ENCODE results near the gene NLRP12.
"Not testable (repeated sequence)": the region's sequence is repeated elsewhere in the genome, so short reads cannot be mapped to it uniquely, and the experiment has no call there.

NLRP12 gene

DNA sequence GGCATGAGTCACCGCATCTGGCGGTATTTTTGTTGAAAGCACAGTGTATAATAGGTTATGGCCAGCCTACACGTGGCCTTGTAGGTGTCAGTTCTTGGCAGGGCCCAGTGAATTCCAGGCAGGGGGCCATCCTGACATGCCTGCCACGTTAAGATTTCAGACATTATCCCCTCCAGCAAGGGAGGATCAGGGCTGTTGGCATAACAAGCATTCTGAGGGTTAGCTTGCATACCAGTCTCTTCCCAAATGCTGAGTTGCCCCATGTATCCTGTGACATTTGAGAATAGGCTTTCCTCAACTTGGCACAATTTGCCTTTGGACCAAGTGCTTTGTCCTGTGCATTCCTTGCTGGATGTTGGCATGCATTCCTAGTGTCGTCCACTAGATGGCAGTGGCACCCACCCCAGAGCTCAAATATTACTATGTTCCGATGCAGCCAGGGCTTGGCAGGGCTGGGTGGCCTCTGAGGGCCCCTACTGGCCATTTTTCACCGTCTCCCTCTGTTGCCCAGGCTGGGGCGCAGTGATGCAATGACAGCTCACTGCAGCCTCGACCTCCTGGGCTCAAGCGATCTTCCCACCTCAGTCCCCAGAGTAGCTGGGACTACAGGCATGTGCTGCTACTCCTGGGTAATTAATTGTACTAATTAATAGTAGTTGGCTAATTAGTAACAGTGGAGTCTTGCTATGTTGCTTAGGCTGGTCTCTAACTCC lies 31.2 kb downstream of the NLRP12 start:
- peak; percentile 86 for DNase-seq (ENCODE audit: low read depth)
- TF ChIP-seq, protein P1, sequence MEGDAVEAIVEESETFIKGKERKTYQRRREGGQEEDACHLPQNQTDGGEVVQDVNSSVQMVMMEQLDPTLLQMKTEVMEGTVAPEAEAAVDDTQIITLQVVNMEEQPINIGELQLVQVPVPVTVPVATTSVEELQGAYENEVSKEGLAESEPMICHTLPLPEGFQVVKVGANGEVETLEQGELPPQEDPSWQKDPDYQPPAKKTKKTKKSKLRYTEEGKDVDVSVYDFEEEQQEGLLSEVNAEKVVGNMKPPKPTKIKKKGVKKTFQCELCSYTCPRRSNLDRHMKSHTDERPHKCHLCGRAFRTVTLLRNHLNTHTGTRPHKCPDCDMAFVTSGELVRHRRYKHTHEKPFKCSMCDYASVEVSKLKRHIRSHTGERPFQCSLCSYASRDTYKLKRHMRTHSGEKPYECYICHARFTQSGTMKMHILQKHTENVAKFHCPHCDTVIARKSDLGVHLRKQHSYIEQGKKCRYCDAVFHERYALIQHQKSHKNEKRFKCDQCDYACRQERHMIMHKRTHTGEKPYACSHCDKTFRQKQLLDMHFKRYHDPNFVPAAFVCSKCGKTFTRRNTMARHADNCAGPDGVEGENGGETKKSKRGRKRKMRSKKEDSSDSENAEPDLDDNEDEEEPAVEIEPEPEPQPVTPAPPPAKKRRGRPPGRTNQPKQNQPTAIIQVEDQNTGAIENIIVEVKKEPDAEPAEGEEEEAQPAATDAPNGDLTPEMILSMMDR (conservative IDR thresholded peaks at IDR 0.05; ENCODE audit: control insufficient read depth, insufficient read depth, low read depth, low read length), result peak; percentile 99
- H3K4me3 ChIP-seq (ENCODE audit: control insufficient read depth, low read depth, low read length), result no peak overlapping the region

GRCh38 chr19:53789708-53790678 lies 34.1 kb downstream of the NLRP12 start:
- H3K4me3 ChIP-seq (ENCODE audit: control insufficient read depth, low read depth, low read length), result no peak overlapping the region
- DNase-seq (ENCODE audit: low read depth), result no peak
- TF ChIP-seq, protein P1 (conservative IDR thresholded peaks at IDR 0.05; ENCODE audit: control insufficient read depth, insufficient read depth, low read depth, low read length), result no peak

DNA sequence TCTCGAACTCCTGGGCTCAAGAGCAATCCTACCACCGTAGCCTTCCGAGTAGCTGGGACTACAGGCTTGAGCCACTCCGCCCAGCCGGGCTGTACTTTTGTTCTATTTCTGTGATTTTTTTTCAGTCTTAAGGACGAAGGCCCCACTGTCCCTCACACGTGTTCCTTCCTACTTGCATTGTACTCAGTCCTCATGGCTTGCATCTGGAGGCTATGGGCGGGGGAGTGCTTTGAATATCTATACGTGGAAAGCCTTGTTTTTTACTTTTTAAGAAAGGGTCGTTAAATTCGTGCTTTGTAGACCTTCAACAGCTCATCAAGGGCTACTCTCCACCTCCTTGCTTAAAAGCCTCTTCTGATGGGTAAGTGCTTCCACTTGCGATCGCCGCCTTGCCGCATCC lies 36.8 kb downstream of the NLRP12 start:
- TF ChIP-seq, protein P1 (conservative IDR thresholded peaks at IDR 0.05; ENCODE audit: control insufficient read depth, insufficient read depth, low read depth, low read length), result no peak
- H3K4me3 ChIP-seq (ENCODE audit: control insufficient read depth, low read depth, low read length), result no peak overlapping the region
- no peak for DNase-seq (ENCODE audit: low read depth)

GRCh38 chr19:53786744-53787143 lies 37.4 kb downstream of the NLRP12 start:
- H3K4me3 ChIP-seq (ENCODE audit: control insufficient read depth, low read depth, low read length), result no peak overlapping the region
- DNase-seq (ENCODE audit: low read depth), result no peak
- TF ChIP-seq, protein P1 (conservative IDR thresholded peaks at IDR 0.05; ENCODE audit: control insufficient read depth, insufficient read depth, low read depth, low read length), result no peak

DNA sequence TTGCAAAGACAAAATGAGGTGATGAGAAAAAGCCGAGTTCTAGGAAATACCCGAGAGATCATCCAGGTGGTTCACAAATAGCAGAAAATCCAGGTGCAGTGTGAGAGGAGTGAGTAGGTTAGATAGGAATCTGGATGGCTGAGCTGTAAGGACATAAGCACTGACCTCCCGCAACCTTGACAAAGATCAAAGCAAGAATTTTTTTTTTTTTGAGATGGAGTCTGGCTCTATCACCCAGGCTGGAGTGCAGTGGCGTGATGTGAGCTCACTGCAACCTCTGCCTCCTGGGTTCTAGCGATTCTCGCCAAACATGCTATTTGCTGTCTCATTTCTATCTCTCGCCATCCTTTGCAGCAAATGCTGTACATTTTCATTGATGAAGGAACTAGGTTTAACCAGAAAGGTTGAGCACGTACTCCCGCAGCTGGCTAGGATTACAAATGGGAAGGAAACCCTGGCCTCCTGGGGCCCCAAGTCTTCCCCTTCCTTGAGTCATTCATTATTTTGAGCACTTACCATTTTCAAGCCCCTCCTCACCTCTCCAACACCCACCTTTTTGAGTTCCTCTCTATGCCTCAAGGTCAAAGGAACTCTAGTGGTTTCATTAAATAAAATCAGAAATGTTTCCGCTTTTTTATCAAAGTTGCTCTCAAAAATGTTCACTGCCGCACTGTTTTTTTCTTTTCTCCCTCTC lies 38.8 kb downstream of the NLRP12 start:
- DNase-seq (ENCODE audit: low read depth), result no peak
- TF ChIP-seq, protein P1 (conservative IDR thresholded peaks at IDR 0.05; ENCODE audit: control insufficient read depth, insufficient read depth, low read depth, low read length), result no peak
- H3K4me3 ChIP-seq (ENCODE audit: control insufficient read depth, low read depth, low read length), result no peak overlapping the region

DNA sequence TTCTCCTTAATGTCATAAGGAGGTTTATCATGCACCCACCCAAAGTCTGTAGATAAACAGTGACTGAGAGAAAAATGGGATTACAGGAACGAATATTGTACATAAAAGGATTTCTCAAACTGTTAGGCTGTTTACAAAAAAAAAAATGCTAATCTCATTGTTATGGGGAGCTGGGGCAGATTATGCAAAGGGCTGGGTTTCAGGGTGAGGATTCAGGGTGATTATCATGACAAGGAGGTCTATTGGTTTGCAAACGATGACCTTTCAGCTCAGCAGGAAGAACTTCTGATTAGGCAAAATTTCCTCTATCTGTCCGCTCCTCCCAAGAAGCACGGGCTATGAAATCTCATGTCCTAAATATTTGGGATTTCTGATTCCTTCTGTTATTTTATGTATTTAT lies 41.4 kb downstream of the NLRP12 start:
- no peak overlapping the region for H3K4me3 ChIP-seq (ENCODE audit: control insufficient read depth, low read depth, low read length)
- DNase-seq (ENCODE audit: low read depth), result no peak
- TF ChIP-seq, protein P1 (conservative IDR thresholded peaks at IDR 0.05; ENCODE audit: control insufficient read depth, insufficient read depth, low read depth, low read length), result no peak

GRCh38 chr19:53781332-53781731 lies 42.8 kb downstream of the NLRP12 start:
- not testable (repeated sequence) for DNase-seq (ENCODE audit: low read depth)

More at GRCh38 chr19:53781332-53781731, 42.8 kb downstream of the NLRP12 start:
- not testable (repeated sequence) for H3K4me3 ChIP-seq (ENCODE audit: control insufficient read depth, low read depth, low read length)
